Activated CD4-positive, alpha-beta T cell treated with anti-CD3 and anti-CD28 coated beads, Interleukin-2, amount 10 ng/mL, durations not matched to agents 7 days and 5 days (primary cell): ENCODE results near the gene CACNA2D3. TPM values are rescaled to one million over a fixed set of nuclear protein-coding genes. Genes with fewer than 3 reads are reported as not detected.
"Not testable (repeated sequence)": the region's sequence is repeated elsewhere in the genome, so short reads cannot be mapped to it uniquely, and the experiment has no call there.

Experiments used
- CTCF ChIA-PET: fragments of 350-600 bp; sonication (Branson Sonifier 250); formaldehyde crosslinking; loops from one replicate; lab custom pipeline; 2021; ENCODE audit warnings: antibody characterized with exemption; lab: Charles Lee
- POLR2A ChIA-PET: fragments of 350-600 bp; sonication (Branson Sonifier 250); formaldehyde crosslinking; loops from one replicate; lab custom pipeline; 2021; ENCODE audit warnings: antibody characterized with exemption; lab: Charles Lee
- DNase-seq: peaks from one replicate; pipeline ENCODE4 v3.0.0-alpha.2; 2020
- H3K27ac Mint-ChIP-seq: one replicate; pipeline ENCODE4 v1.8.0; 2021; ENCODE audit warnings: mild to moderate bottlenecking, moderate library complexity, mixed read lengths
- H3K27me3 Mint-ChIP-seq: one replicate; pipeline ENCODE4 v1.8.0; 2021; ENCODE audit warnings: mixed read lengths
- H3K36me3 Mint-ChIP-seq: one replicate; pipeline ENCODE4 v1.8.0; 2021; ENCODE audit warnings: low read depth, mixed read lengths
- H3K4me1 Mint-ChIP-seq: one replicate; pipeline ENCODE4 v1.8.0; 2021; ENCODE audit warnings: mixed read lengths
- H3K4me3 Mint-ChIP-seq: one replicate; pipeline ENCODE4 v1.8.0; 2021; ENCODE audit warnings: mild to moderate bottlenecking, moderate library complexity, mixed read lengths
- H3K9me3 Mint-ChIP-seq: one replicate; pipeline ENCODE4 v1.8.0; 2021; ENCODE audit warnings: mixed read lengths
- total RNA-seq, 2 experiments: library from RNA; stranded (reverse); gene quantifications; one replicate each; pipeline ENCODE4 v1.2.3, GENCODE V29; 2021

Gene CACNA2D3
- total RNA-seq, 2 experiments from 2014 or later, result not detected

DNA sequence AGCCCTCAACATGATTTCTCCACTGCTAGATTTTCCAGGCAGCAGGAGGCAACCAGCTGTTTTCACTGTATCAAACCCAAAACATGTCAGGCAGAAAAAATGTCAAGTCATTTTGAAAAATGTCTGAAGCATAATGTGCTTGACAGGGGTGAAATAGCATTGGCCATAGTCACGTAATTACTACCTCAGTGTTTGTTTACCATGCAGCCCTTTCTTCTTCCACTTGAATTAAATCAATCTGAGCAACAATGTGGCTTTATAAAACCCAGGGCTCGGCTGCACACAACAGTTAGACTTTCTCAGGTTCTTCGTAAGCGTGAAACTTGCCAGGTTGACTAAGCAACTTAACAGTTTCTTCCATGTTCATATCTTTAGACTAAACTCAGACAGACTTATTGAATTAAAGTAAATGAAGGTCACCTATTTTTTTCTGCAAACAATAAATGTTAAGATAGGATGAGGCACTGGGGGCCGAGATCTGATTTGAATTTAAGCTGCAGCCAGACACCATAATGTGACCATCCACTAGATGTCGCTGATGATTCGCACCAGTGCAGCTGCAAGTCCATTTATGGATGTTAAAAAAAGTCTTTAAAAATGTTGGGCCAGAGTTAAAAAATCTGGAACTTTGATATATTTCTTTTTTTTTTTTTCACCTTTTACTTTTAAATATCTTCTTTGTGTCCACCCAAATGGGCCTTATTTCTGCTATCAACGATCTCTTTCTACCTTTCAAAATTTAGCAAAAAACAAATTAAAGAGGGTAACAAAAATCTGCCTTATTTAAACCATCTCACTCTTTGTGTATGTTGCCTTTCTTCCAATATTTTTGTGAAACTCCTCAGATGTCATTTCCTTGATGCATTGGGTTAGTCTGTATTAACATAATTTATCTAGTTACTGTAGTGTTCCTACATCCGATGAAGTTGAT, 305.9 kb downstream of the CACNA2D3 start:
- DNase-seq, result peak; percentile 57
- CTCF ChIA-PET, result interaction anchor here (0.6 to 0.7 kb wide), 2 partner anchors 734 to 1928 kb away, joined by 4 read pairs; no protein-coding TSS in a partner anchor

GRCh38 chr3:54432975-54433374, 310.6 kb downstream of the CACNA2D3 start:
- DNase-seq, result no peak
- H3K4me3 Mint-ChIP-seq, result no peak overlapping the region
- POLR2A ChIA-PET, result interaction anchor here (0.6 kb wide), 1 partner anchor 9 kb away, joined by 3 read pairs; no protein-coding TSS in a partner anchor
- H3K27ac Mint-ChIP-seq, result no peak overlapping the region
- H3K36me3 Mint-ChIP-seq, result no peaks in the 10 kb centered on the region
- no peaks in the 10 kb centered on the region for H3K4me1 Mint-ChIP-seq
- no peaks in the 10 kb centered on the region for H3K9me3 Mint-ChIP-seq
- H3K27me3 Mint-ChIP-seq, result peaks cover 2% of the 10 kb centered on the region
- CTCF ChIA-PET, result no interaction called here

More for the DNA sequence above, 305.9 kb downstream of the CACNA2D3 start:
- POLR2A ChIA-PET, result no interaction called here
- no peaks in the 10 kb centered on the region for H3K36me3 Mint-ChIP-seq
- no peaks in the 10 kb centered on the region for H3K9me3 Mint-ChIP-seq
- H3K27me3 Mint-ChIP-seq, result peaks cover 2% of the 10 kb centered on the region
- H3K27ac Mint-ChIP-seq, result no peak overlapping the region
- no peak overlapping the region for H3K4me3 Mint-ChIP-seq
- H3K4me1 Mint-ChIP-seq, result no peaks in the 10 kb centered on the region

DNA sequence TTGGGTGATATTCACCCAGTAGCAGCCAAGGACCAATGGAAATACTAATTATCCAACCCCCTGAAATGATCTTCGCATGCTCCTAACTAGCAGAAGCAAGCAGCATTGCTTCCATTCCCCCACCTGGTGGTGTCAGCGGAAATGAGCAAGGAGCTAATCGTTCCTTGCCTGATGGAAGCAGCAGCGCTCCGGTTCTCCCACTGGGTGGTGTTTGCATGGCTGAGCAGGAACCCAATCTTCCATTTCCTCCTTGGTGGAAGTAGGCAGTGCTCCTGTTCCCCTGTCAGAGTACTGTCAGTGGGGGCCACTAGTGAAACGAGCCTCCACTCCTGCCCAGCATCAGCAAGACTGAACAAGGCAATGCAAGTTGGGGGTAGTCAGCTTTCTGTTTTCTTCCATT, 311.5 kb downstream of the CACNA2D3 start:
- Mint-ChIP-seq H3K4me1 (no peaks in the 10 kb centered on the region), H3K36me3 (no peaks in the 10 kb centered on the region), H3K27me3 (peaks cover 2% of the 10 kb centered on the region), H3K27ac (no peak overlapping the region), H3K9me3 (no peaks in the 10 kb centered on the region), H3K4me3 (no peak overlapping the region)
- POLR2A ChIA-PET, result no interaction called here
- no peak for DNase-seq
- CTCF ChIA-PET, result no interaction called here

DNA sequence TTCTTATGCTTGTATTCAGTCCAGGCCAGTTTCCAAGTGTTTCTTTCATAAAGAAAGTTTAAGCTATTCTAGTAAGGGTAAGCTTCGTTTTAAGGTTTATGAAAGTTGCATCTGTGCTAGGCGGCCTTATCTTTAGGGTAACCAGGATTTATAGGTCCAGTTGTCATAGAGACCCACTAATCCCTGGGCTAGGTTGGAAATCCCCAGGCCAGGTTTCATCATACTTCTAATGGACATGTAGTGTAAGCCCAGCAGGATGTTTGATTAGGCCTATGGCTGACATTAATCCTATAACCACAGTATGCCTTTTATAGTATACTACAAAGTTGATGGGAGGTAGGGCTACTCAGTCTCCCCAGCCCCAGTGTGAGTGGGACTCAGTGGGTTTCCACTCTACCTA, 312.4 kb downstream of the CACNA2D3 start:
- no peak overlapping the region for H3K27ac Mint-ChIP-seq
- POLR2A ChIA-PET, result no interaction called here
- CTCF ChIA-PET, result no interaction called here

GRCh38 chr3:54437271-54437670, 314.9 kb downstream of the CACNA2D3 start:
- H3K36me3 Mint-ChIP-seq, result no peaks in the 10 kb centered on the region
- H3K27ac Mint-ChIP-seq, result no peak overlapping the region
- ChIA-PET POLR2A (no interaction called here), CTCF (no interaction called here)
- no peaks in the 10 kb centered on the region for H3K4me1 Mint-ChIP-seq
- DNase-seq, result no peak
- H3K9me3 Mint-ChIP-seq, result no peaks in the 10 kb centered on the region
- no peaks in the 10 kb centered on the region for H3K27me3 Mint-ChIP-seq
- no peak overlapping the region for H3K4me3 Mint-ChIP-seq

More for the DNA sequence above, 312.4 kb downstream of the CACNA2D3 start:
- H3K36me3 Mint-ChIP-seq, result no peaks in the 10 kb centered on the region
- no peaks in the 10 kb centered on the region for H3K9me3 Mint-ChIP-seq
- DNase-seq, result no peak
- H3K4me3 Mint-ChIP-seq, result no peak overlapping the region
- H3K4me1 Mint-ChIP-seq, result no peaks in the 10 kb centered on the region
- no peaks in the 10 kb centered on the region for H3K27me3 Mint-ChIP-seq

DNA sequence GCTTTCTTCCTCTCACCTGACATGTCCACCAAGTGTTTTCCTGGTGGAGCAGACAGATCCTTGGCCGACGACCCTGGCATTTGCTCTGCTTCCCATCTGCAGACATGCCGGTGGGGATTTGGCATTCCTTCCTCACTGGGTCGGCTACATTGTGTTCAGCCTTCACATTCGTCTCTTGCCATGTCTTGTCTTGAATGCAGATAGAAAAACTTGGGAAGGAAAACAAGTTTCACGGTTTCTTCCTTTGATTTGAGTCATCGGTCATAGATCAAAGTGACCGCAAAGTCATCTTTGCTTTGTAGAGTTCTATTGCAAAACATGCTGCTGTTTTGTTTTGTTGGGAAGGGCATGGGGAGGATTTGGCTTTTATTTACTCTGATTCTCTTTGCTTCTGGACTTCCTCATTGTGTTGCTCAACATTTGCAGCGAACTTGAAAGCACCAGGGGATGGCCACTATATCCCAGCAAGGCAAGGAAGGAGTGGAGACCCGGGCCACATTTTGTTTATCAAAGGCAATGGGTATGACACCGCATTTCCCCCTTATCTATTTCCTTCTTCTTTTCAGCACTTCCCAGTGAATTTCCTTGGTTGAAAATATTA, 321.3 kb downstream of the CACNA2D3 start:
- CTCF ChIA-PET, result no interaction called here
- Mint-ChIP-seq H3K4me1 (no peaks in the 10 kb centered on the region), H3K27me3 (no peaks in the 10 kb centered on the region), H3K9me3 (no peaks in the 10 kb centered on the region), H3K27ac (no peak overlapping the region), H3K36me3 (no peaks in the 10 kb centered on the region), H3K4me3 (no peak overlapping the region)
- DNase-seq, result no peak
- POLR2A ChIA-PET, result no interaction called here

GRCh38 chr3:54445630-54446029, 323.3 kb downstream of the CACNA2D3 start:
- no peaks in the 10 kb centered on the region for H3K36me3 Mint-ChIP-seq
- ChIA-PET POLR2A (no interaction called here), CTCF (no interaction called here)
- H3K27me3 Mint-ChIP-seq, result no peaks in the 10 kb centered on the region
- H3K9me3 Mint-ChIP-seq, result no peaks in the 10 kb centered on the region
- no peak overlapping the region for H3K27ac Mint-ChIP-seq
- no peak for DNase-seq
- H3K4me1 Mint-ChIP-seq, result no peaks in the 10 kb centered on the region
- H3K4me3 Mint-ChIP-seq, result no peak overlapping the region

GRCh38 chr3:54447427-54447826, 325.1 kb downstream of the CACNA2D3 start:
- Mint-ChIP-seq H3K4me3 (no peak overlapping the region), H3K9me3 (no peaks in the 10 kb centered on the region), H3K27ac (no peak overlapping the region), H3K4me1 (no peaks in the 10 kb centered on the region), H3K27me3 (no peaks in the 10 kb centered on the region), H3K36me3 (no peaks in the 10 kb centered on the region)
- POLR2A ChIA-PET, result no interaction called here
- CTCF ChIA-PET, result no interaction called here
- no peak for DNase-seq

DNA sequence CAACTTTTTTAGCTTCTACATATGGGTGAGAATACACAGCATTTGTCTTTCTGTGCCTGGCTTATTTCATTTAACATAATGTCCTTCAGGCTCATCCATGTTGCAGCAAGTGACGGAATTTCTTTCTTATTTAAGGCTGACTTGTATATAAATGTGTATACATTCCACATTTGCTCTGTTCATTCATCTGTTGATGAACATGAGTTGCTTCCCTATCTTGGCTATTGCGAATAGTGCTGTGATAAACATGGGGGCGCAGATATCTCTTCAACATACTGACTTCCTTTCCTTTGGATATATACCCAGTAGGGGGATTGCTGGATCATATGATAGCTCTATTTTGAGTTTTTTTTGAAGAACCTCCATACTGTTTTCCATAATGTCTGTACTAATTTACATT, 332.5 kb downstream of the CACNA2D3 start:
- ChIA-PET CTCF (no interaction called here), POLR2A (no interaction called here)
- no peak for DNase-seq
- no peaks in the 10 kb centered on the region for H3K36me3 Mint-ChIP-seq
- no peak overlapping the region for H3K27ac Mint-ChIP-seq
- H3K4me3 Mint-ChIP-seq, result no peak overlapping the region
- peaks cover 6% of the 10 kb centered on the region for H3K9me3 Mint-ChIP-seq
- H3K4me1 Mint-ChIP-seq, result no peaks in the 10 kb centered on the region
- H3K27me3 Mint-ChIP-seq, result no peaks in the 10 kb centered on the region

GRCh38 chr3:54458357-54458756, 336.0 kb downstream of the CACNA2D3 start:
- H3K27ac Mint-ChIP-seq, result no peak overlapping the region
- H3K4me3 Mint-ChIP-seq, result no peak overlapping the region
- POLR2A ChIA-PET, result no interaction called here
- no peaks in the 10 kb centered on the region for H3K36me3 Mint-ChIP-seq
- CTCF ChIA-PET, result no interaction called here
- no peak for DNase-seq
- H3K9me3 Mint-ChIP-seq, result peaks cover 6% of the 10 kb centered on the region
- H3K27me3 Mint-ChIP-seq, result no peaks in the 10 kb centered on the region
- no peaks in the 10 kb centered on the region for H3K4me1 Mint-ChIP-seq

DNA sequence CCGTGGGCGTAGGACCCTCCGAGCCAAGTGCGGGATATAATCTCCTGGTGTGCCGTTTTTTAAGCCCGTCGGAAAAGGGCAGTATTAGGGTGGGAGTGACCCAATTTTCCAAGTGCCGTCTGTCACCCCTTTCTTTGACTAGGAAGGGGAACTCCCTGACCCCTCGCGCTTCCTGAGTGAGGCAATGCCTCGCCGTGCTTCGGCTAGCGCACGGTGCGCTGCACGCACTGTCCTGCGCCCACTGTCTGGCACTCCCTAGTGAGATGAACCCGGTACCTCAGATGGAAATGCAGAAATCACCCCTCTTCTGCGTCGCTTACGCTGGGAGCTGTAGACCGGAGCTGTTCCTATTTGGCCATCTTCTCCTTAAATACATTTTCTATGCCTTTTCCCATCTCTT, 342.2 kb downstream of the CACNA2D3 start:
- POLR2A ChIA-PET, DNase-seq, H3K36me3 Mint-ChIP-seq, H3K4me3 Mint-ChIP-seq, H3K4me1 Mint-ChIP-seq, CTCF ChIA-PET, H3K27me3 Mint-ChIP-seq, H3K9me3 Mint-ChIP-seq, H3K27ac Mint-ChIP-seq: not testable (repeated sequence)

DNA sequence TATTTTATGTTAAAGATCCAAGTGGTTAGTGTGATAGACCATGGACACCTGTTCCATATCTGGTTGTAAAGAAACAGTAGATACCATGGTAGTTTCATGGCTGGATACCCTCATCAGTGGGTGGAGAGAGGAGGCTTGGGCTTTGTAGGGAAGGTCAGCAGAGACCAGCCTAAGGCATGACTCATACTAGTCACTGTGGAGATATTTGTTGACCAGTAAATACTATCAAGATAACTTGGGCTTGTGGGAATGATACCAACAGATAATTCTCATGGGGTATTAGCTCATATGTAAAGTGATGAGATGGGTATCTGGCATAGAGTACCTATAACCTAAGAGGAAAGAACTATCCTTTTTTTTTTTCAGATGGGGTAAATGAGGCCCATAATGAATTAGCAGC, 354.5 kb downstream of the CACNA2D3 start:
- no peaks in the 10 kb centered on the region for H3K36me3 Mint-ChIP-seq
- POLR2A ChIA-PET, result no interaction called here

DNA sequence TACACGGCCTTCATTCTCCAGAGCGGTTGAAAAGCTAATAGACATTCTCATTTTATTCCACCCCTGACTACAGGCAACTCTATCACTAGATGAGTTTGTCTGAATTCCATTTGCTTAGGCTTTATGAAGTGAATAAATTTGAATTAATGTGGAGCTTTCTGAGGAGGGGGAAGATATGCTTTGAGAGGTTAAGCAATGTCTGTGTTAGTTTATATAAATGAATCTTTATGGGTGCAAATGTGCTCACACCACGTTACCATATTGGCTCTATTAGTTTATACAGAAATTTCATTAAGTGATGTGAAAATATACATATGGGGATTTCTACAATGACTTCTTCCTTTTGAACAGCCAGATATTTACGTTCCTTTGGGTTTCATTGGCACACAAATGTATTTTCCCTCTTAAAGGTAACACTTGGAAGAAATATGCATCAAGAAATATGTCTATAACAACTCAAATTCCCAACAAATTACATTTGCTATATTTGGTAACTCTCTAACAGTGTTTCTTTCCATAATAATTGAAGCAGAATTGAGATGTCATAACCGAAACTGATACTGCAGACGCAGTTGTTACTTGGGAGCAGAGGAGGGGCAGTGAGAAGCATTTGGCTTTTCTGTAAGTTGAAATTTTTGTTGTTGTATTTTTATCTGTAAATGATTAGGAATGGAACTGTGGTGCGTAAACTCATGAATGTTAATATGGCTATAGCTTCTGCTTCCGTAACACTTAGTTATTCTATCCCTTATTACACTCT, 359.4 kb downstream of the CACNA2D3 start:
- H3K36me3 Mint-ChIP-seq, result no peaks in the 10 kb centered on the region

More for the DNA sequence above, 354.5 kb downstream of the CACNA2D3 start:
- H3K27ac Mint-ChIP-seq, result no peak overlapping the region
- no peak overlapping the region for H3K4me3 Mint-ChIP-seq
- CTCF ChIA-PET, result no interaction called here
- DNase-seq, result no peak
- H3K27me3 Mint-ChIP-seq, result no peaks in the 10 kb centered on the region
- H3K4me1 Mint-ChIP-seq, result no peaks in the 10 kb centered on the region
- peaks cover 12% of the 10 kb centered on the region for H3K9me3 Mint-ChIP-seq

More for the DNA sequence above, 359.4 kb downstream of the CACNA2D3 start:
- Mint-ChIP-seq H3K4me3 (no peak overlapping the region), H3K4me1 (no peaks in the 10 kb centered on the region), H3K9me3 (peaks cover 3% of the 10 kb centered on the region), H3K27me3 (no peaks in the 10 kb centered on the region), H3K27ac (no peak overlapping the region)
- ChIA-PET CTCF (no interaction called here), POLR2A (no interaction called here)
- DNase-seq, result no peak
